Mucosa of gallbladder (tissue), 1 donor: Measurements from ENCODE around the gene GALNT5. TPM values are rescaled to one million over a fixed set of nuclear protein-coding genes. Genes with fewer than 3 reads are reported as not detected.
"Not testable (repeated sequence)": the region's sequence is repeated elsewhere in the genome, so short reads cannot be mapped to it uniquely, and the experiment has no call there.

Experiments used
- DNase-seq: peaks from one replicate; pipeline ENCODE4 v3.0.0-alpha.2; 2020; ENCODE audit warnings: low spot score
- total RNA-seq: library from RNA; stranded (reverse); gene quantifications from one replicate; pipeline ENCODE4 v1.2.1, GENCODE V29; 2021
- donor health status: DM: no; HTN: no; CAD: no.

GALNT5 gene, protein sequence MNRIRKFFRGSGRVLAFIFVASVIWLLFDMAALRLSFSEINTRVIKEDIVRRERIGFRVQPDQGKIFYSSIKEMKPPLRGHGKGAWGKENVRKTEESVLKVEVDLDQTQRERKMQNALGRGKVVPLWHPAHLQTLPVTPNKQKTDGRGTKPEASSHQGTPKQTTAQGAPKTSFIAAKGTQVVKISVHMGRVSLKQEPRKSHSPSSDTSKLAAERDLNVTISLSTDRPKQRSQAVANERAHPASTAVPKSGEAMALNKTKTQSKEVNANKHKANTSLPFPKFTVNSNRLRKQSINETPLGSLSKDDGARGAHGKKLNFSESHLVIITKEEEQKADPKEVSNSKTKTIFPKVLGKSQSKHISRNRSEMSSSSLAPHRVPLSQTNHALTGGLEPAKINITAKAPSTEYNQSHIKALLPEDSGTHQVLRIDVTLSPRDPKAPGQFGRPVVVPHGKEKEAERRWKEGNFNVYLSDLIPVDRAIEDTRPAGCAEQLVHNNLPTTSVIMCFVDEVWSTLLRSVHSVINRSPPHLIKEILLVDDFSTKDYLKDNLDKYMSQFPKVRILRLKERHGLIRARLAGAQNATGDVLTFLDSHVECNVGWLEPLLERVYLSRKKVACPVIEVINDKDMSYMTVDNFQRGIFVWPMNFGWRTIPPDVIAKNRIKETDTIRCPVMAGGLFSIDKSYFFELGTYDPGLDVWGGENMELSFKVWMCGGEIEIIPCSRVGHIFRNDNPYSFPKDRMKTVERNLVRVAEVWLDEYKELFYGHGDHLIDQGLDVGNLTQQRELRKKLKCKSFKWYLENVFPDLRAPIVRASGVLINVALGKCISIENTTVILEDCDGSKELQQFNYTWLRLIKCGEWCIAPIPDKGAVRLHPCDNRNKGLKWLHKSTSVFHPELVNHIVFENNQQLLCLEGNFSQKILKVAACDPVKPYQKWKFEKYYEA
- total RNA-seq = 11.7 TPM

DNA sequence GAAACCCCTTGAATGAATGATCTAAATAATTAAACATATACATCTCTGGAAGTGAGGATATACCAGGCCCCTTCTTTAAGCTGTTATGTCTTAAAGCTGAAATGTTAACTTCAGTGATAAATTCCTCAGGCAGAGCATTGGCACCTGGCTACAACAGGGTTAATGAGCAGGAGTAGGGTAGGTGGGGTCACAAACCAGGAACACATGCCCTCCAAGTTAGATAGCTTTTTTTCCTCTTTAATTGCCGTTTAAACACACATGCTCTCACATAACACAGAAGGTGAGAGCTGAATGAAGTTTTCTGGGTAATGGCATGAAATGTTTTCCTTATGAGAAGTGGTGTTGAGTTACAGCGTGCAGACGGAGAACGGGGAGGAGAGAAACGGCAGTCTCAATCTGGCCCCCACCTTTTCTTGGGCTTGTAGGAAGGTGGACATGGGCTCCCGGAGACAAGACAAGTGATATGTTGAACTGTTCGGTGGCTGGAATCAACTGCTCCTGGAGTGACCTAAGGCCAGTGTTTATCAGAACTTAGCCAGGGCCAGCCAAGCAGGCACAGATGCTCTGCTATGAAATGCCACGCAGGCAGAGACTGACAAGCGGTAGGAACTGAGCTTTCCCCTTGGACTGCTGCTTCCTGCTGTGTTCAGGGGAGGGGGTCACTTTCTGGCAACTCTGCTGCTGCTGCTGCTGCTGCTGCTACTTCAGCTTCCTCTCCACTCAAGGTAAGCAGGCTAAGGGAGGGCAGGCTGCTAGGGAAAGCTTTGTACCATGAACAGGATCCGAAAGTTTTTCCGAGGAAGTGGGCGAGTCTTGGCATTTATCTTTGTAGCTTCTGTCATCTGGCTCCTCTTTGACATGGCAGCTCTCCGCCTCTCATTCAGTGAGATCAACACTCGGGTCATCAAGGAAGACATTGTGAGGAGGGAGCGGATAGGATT is at the start of gene GALNT5:
GALNT5 (plus strand) TSS at position 394 of the 941 bp plus-strand sequence; CDS start at position 772, 378 bp downstream.
- no peak for DNase-seq

GRCh38 chr2:157216286-157216965 is 41.1 kb upstream of the GALNT5 start:
- no peak for DNase-seq

- no peak for DNase-seq
Measured at GRCh38 chr2:157217409-157217808, 40.1 kb upstream of the GALNT5 start.

DNA sequence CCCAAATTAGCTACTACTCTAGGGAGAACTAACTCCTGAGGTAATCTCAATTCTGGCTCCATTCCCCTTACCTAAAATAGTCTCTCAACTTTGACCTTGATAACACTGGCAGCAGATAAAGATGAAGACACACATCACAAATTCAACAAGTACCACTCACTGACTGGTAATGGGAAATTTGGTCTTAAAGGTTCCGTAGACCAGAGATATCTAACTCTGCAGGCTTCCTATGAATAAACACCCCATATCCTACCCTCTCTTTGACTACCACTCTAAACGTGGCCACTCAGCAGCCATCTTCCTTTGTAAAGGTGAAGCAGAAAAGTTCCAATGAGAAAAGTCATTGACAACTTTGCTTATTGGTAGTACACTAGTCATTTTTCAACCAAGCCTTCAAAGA is 38.6 kb upstream of the GALNT5 start:
- DNase-seq = no peak

DNA sequence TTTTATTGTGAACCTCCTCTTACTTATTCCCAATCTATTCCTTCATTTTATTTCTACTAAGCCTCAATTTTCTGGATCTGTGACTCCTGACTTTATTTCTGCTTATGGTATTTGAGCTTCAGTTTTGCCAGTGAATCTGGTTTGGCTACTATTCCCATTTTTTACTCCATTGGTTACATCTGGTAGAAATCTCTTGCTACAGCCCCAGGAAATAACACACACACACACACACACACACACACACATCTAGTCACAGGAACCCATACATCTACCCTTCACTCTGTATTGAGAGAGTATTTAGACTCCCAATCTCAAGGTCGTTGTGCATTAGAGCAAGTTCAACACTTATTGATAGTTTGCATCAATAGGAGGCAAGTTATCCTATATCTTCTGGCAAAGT is 37.0 kb upstream of the GALNT5 start:
- DNase-seq = no peak

DNA sequence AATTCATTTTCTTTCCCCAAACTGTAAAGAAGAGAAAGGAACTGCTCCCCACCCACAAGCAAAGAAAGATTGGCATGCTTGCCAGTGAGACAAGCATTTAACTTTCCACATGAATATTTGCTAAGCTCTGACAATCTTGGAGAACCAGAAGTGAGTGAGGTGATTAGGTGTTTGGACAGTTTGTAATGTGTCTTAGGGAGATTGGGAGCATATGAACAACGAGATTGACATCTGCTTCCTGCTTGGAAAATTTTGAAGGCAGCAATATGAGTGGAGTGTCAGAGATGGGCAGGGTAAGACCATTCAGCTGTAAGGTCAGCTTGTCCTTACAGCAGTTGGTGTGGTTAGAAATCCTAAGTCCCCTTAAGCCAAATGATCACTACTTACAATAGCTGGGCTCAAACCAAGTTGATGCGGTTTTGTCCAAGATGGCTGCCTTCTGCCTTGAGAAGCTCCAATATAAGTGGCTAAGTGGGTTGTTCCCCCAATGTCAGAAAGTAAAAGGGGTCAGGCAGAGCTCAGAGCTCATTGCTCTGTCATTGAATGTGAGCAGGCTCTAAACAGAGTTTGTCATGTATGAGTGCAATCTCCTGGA is 36.0 kb upstream of the GALNT5 start:
- DNase-seq = no peak

- DNase-seq = no peak
Measured at GRCh38 chr2:157223624-157224205, 33.8 kb upstream of the GALNT5 start.

GRCh38 chr2:157224448-157224847 is 33.1 kb upstream of the GALNT5 start:
- not testable (repeated sequence) for DNase-seq

GRCh38 chr2:157227592-157227991 is 29.9 kb upstream of the GALNT5 start:
- no peak for DNase-seq

GRCh38 chr2:157228946-157229345 is 28.6 kb upstream of the GALNT5 start:
- no peak for DNase-seq

- no peak for DNase-seq
Measured at GRCh38 chr2:157229572-157229971, 27.9 kb upstream of the GALNT5 start.

- DNase-seq = no peak
Measured at GRCh38 chr2:157231476-157231875, 26.0 kb upstream of the GALNT5 start.

- no peak for DNase-seq
Measured at GRCh38 chr2:157233506-157233905, 24.0 kb upstream of the GALNT5 start.

GRCh38 chr2:157236404-157236803 is 21.1 kb upstream of the GALNT5 start:
- no peak for DNase-seq

- no peak for DNase-seq
Measured at GRCh38 chr2:157238296-157238695, 19.2 kb upstream of the GALNT5 start.

GRCh38 chr2:157244691-157245090 is 12.8 kb upstream of the GALNT5 start:
- DNase-seq = no peak

DNA sequence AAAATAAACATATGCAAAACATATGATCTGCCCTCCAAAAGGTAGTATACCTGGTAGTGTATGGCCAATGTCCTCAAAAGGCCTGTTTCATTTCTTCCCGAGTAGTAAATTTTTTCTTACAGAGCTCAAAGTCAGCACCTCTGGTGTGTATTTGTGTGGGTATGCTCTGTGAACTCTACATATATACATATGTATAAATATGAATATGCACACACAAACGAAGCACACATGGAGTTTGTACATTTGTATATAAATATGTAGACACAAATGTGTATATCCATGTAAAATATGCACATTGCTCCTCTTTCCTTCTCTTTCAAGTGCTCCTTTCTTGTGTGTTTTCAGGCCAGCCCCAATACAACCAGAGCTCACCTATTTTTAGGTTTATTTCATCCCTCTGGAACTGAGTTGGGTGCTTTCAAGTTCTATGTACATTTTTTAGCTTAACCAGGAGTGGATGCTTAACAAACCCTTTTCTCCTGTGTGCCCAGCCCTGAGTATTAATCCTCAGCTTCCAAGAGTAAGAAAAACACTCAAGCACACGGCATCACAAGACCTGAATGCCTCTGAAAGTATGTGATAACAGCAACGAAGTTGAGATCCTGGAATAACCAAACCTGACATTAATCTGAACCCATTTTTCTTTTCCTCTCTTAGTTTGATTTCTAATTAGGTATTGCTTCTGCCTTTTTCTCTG is 12.2 kb upstream of the GALNT5 start:
- DNase-seq = no peak

GRCh38 chr2:157245846-157246764 is 11.4 kb upstream of the GALNT5 start:
- no peak for DNase-seq
